Right atrium auricular region (tissue), 2 donors: Measurements from ENCODE around the gene ERBB4. TPM values are rescaled to one million over a fixed set of nuclear protein-coding genes. Genes with fewer than 3 reads are reported as not detected.

ENCODE experiments used
- DNase-seq: peaks from one replicate; pipeline ENCODE4 v3.0.0-alpha.2; 2019; ENCODE audit warnings: low spot score
- H3K27ac ChIP-seq, 2 donors: fragments of 200-600 bp; sonication (generic); 1 replicate in 1 of 2; 2 replicates in 1 of 2; pipeline ENCODE4 v1.5.1; 2016 to 2019
- H3K27me3 ChIP-seq, 2 donors: fragments of 200-600 bp; sonication (generic); one replicate each; pipeline versions ENCODE4 v1.5.1 to v1.6.0; 2017 to 2019
- H3K36me3 ChIP-seq: fragments of 200-600 bp; sonication (generic); one replicate; pipeline ENCODE4 v1.5.1; 2016
- H3K4me1 ChIP-seq, 2 donors: fragments of 200-600 bp; sonication (generic); one replicate each; pipeline versions ENCODE4 v1.5.1 to v1.6.0; 2017 to 2019
- H3K4me3 ChIP-seq, 2 donors: fragments of 200-600 bp; sonication (generic); 1 replicate in 1 of 2; 2 replicates in 1 of 2; pipeline ENCODE4 v1.5.1; 2017 to 2019; ENCODE audit warnings: mild to moderate bottlenecking in 1 of 2, moderate library complexity in 1 of 2
- H3K9me3 ChIP-seq, 2 donors: fragments of 200-600 bp; sonication (generic); one replicate each; pipeline ENCODE4 v1.5.1; 2019
- CTCF ChIP-seq, 2 donors: fragments of 200-600 bp; sonication (generic); IDR thresholded peaks; one replicate each; pipeline ENCODE4 v1.5.1; 2019; ENCODE audit warnings: antibody characterized with exemption in 2 of 2
- total RNA-seq, 2 donors: library from RNA; depleted of rRNA; stranded (reverse); fragments of >200 nt; gene quantifications; one replicate each; pipeline ENCODE4 v1.1.0, GENCODE V29; 2016

Gene ERBB4
- total RNA-seq, 2 donors from 2014 or later, result 12.4 to 22.4 TPM

- no peaks in the 10 kb centered on the region for H3K36me3 ChIP-seq
- H3K4me3 ChIP-seq, result no peak overlapping the region
These were observed 12.5 kb downstream of the ERBB4 start for GRCh38 chr2:212526059-212526458.

GRCh38 chr2:212523756-212524155, 14.8 kb downstream of the ERBB4 start:
- H3K36me3 ChIP-seq, result no peaks in the 10 kb centered on the region
- peaks cover 0 to 11% of the 10 kb centered on the region in 2 donors for H3K4me1 ChIP-seq
- peak overlapping the region in 1 of 2 donors; percentile 62 for H3K27ac ChIP-seq
- DNase-seq, result no peak
- no peak for TF ChIP-seq CTCF (IDR thresholded peaks at IDR 0.05)
- no peaks in the 10 kb centered on the region for H3K9me3 ChIP-seq
- no peaks in the 10 kb centered on the region for H3K27me3 ChIP-seq
- H3K4me3 ChIP-seq, result no peak overlapping the region

More at GRCh38 chr2:212526059-212526458, 12.5 kb downstream of the ERBB4 start:
- H3K9me3 ChIP-seq, result no peaks in the 10 kb centered on the region
- no peak for TF ChIP-seq CTCF (IDR thresholded peaks at IDR 0.05)
- H3K27me3 ChIP-seq, result no peaks in the 10 kb centered on the region
- peak overlapping the region; percentile 33 to 62 for H3K27ac ChIP-seq
- peaks cover 0 to 14% of the 10 kb centered on the region in 2 donors for H3K4me1 ChIP-seq
- DNase-seq, result no peak

GRCh38 chr2:212520340-212520739, 18.3 kb downstream of the ERBB4 start:
- no peak for DNase-seq
- Histone ChIP-seq H3K36me3 (no peaks in the 10 kb centered on the region), H3K4me3 (no peak overlapping the region), H3K9me3 (no peaks in the 10 kb centered on the region), H3K27me3 (no peaks in the 10 kb centered on the region), H3K4me1 (peaks cover 0 to 9% of the 10 kb centered on the region in 2 donors), H3K27ac (no peak overlapping the region)
- peak in 1 of 2 donors; percentile 45 for TF ChIP-seq CTCF (IDR thresholded peaks at IDR 0.05)

- DNase-seq, result no peak
- H3K4me1 ChIP-seq, result peaks cover 0 to 5% of the 10 kb centered on the region in 2 donors
- H3K36me3 ChIP-seq, result no peaks in the 10 kb centered on the region
- TF ChIP-seq CTCF (IDR thresholded peaks at IDR 0.05), result no peak
- H3K27ac ChIP-seq, result no peak overlapping the region
- H3K9me3 ChIP-seq, result no peaks in the 10 kb centered on the region
- no peaks in the 10 kb centered on the region for H3K27me3 ChIP-seq
- H3K4me3 ChIP-seq, result no peak overlapping the region
These were observed 20.9 kb downstream of the ERBB4 start for GRCh38 chr2:212517693-212518092.

GRCh38 chr2:212505586-212505985, 33.0 kb downstream of the ERBB4 start:
- Histone ChIP-seq H3K9me3 (no peaks in the 10 kb centered on the region), H3K27me3 (no peaks in the 10 kb centered on the region), H3K36me3 (no peaks in the 10 kb centered on the region), H3K27ac (no peak overlapping the region), H3K4me3 (no peak overlapping the region), H3K4me1 (no peaks in the 10 kb centered on the region)
- no peak for DNase-seq
- TF ChIP-seq CTCF (IDR thresholded peaks at IDR 0.05), result no peak

GRCh38 chr2:212495046-212495445, 43.6 kb downstream of the ERBB4 start:
- Histone ChIP-seq H3K27me3 (no peaks in the 10 kb centered on the region), H3K4me3 (no peak overlapping the region), H3K27ac (no peak overlapping the region), H3K4me1 (no peaks in the 10 kb centered on the region), H3K9me3 (no peaks in the 10 kb centered on the region), H3K36me3 (no peaks in the 10 kb centered on the region)
- no peak for DNase-seq
- TF ChIP-seq CTCF (IDR thresholded peaks at IDR 0.05), result no peak
